ENCODE results near the gene MKX.

MKX gene

GRCh38 chr10:27643301-27643700 is 102.3 kb downstream of the MKX start:
- no peak for DNase-seq

DNA sequence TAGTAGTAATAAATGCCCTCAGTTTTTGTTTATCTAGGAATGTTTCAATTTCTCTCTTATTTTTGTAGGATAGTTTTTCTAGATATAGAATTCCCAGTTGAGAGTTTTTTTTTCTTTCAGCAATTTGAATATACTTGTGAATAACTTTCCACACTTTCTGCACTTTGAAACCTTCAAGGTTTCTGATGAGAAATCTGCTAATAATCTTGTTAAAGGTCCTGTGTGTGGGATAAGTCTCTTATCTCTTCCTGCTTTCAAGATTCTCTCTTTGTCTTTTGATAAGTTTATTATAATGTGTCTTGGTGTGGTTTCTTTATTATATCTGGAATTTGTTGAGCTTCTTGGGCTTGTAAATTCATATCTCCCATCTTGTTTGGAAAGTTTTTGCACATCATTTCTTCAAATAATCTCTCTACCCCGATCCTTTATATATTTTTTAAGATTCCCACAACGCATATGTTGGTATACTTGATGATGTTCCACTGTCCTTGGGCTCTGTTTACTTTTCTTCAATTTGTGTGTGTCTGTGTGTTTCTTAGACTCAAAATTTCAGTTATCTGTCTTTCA is 103.5 kb downstream of the MKX start:
- no peak for DNase-seq

DNA sequence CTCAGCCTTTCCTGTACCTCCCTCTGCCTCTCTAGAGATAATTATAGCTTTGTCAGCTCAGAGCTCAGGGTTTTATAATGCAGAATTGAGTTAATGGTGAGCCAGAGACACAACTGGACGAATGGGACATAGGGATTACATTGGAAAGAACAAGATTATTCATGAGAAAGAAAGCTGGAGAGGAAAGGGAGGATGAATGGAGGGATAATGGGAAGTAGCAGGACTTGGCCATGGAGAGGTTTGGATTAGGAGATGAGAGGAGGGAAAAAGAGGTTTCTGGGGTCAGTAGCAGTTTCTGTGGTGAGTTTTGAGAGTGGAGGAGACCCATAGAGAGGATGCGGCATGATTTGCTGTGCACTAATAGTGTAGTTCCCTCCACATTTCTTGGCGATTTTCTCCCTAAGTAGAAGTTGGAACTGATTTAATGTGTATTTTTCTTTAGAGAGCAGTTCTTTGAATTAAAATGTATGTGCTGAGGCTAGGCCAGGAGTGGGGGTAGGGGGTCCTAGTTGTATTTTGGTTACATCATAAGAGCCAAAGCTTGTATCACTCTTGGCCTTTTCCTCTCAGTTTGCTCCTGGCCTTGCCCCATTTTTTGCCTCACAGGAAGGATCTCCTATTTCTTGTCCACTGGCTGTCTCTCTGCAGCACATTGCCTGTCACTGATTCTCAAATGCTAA is 107.4 kb downstream of the MKX start:
- DNase-seq = no peak

- DNase-seq = no peak
Observed at GRCh38 chr10:27637601-27638000, 108.0 kb downstream of the MKX start.

- no peak for DNase-seq
Observed at GRCh38 chr10:27636816-27637215, 108.8 kb downstream of the MKX start.

- DNase-seq = no peak
Observed at GRCh38 chr10:27635699-27636270, 109.8 kb downstream of the MKX start.

DNA sequence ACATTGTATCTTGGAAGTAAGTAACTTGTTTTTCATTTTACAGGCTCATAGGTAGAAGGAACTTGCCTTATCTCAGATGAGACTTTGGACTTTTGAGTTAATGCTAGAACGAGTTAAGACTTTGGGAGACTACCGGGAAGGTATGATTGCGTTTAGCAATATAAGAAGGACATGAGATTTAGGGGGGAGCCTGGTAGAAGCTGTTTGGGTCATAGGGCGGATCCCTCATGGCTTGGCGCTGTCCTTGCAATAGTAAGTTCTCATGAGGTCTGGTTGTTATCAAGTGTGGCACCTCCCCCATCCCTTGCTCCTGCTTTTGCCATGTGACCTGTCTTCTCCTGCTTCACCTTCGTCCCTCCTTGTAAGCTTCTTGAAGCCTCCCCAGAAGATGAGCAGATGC is 110.3 kb downstream of the MKX start:
- no peak for DNase-seq

GRCh38 chr10:27628621-27629020 is 117.0 kb downstream of the MKX start:
- DNase-seq = no peak

- no peak for DNase-seq
Observed at GRCh38 chr10:27626890-27627289, 118.7 kb downstream of the MKX start.

DNA sequence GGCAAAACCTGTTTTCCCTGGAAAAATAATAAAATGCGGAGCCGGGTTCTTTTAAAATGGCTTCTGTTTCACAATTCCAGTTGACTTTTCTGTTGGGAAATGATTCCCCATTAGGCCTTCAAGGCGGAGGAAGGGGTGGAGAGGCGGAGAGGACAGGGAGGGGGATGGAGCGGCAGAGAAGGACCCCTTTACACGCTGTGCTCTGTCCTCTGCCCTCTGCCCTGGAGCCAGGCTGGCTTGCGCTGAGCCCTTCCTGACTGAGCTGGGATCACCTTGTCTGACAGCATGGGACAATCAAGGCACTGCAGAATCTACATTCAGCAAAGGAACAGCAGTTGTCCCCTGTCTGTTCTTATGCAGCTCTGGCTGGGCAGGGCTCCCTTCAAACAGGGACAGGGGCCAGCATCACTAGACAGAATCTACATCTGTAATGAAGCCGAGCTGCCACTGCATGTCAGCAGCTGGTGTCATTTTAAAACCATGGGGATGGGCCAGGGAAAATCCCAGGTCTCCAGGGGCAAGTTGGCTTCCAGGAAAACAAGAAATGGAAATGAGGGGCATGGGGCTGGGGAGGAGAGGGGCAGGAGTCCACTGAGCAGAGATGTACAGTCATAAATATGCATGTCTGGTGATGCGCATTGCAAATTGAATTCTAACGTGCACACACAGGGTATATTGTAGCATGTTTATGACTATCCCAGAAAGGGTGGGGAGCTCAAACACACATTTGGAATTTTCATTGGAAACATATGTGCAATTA is 120.0 kb downstream of the MKX start:
- DNase-seq = no peak

DNA sequence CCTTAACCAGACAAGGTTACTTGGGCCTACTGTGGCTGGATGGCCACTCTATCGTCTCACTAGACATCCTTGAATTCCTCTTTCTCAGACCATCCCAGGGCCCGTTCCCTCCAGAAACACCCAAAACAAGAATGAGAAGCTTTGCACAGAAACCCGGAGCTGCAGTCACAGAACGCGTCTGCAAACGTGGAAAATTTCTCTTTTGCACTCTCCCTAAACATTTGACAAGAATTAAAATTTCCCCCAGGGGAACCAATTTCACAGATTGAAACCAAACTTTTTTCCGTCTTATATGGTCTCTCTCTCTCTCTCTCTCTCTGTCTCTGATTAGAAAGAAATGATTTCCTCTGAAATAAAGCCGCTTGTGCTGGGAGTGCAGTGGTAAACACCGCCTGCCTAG is 120.7 kb downstream of the MKX start:
- no peak for DNase-seq

Data from hematopoietic multipotent progenitor cell treated with erythropoietin and hydrocortisone succinate and interleukin-3 and kit ligand, for 6 days (in vitro differentiated cells).